Spinal cord (tissue), 10 donors: ENCODE data around the gene UBL4B. TPM values are rescaled to one million over a fixed set of nuclear protein-coding genes. Genes with fewer than 3 reads are reported as not detected.

Experiments used
- DNase-seq, 6 donors: peaks; one replicate each; pipeline versions ENCODE4 v3.0.0 to v3.0.0-alpha.2; 2013 to 2015; ENCODE audit warnings: low spot score in 6 of 6, low read depth in 4 of 6
- H3K27ac ChIP-seq: one replicate; pipeline ENCODE4 v1.5.1; 2013; ENCODE audit warnings: low read depth, low read length, control low read depth
- H3K27me3 ChIP-seq: one replicate; pipeline ENCODE4 v1.6.1; 2013; ENCODE audit warnings: low read length; ENCODE audit not compliant: control insufficient read depth, insufficient read depth
- H3K36me3 ChIP-seq: one replicate; pipeline ENCODE4 v1.6.1; 2013; ENCODE audit warnings: low read length; ENCODE audit not compliant: control insufficient read depth, insufficient read depth
- H3K4me1 ChIP-seq: one replicate; pipeline ENCODE4 v1.6.1; 2013; ENCODE audit warnings: low read length; ENCODE audit not compliant: control insufficient read depth, insufficient read depth
- H3K4me3 ChIP-seq: one replicate; pipeline ENCODE4 v1.5.1; 2013; ENCODE audit warnings: low read depth, low read length, control low read depth
- H3K9me3 ChIP-seq: one replicate; pipeline ENCODE4 v1.6.1; 2013; ENCODE audit warnings: low read length; ENCODE audit not compliant: control insufficient read depth, insufficient read depth
- WGBS: methylation state at CpG from one replicate; pipeline ENCODE4 v1.1.5; 2013; ENCODE audit warnings: missing lambda C conversion rate; ENCODE audit not compliant: insufficient coverage; 5-methylcytosine and 5-hydroxymethylcytosine counted together
- polyA plus RNA-seq, 2 donors: library from polyadenylated mRNA; unstranded; fragments of 120-200 nt; gene quantifications; one replicate each; pipeline ENCODE4 v1.2.1, GENCODE V29; 2013; ENCODE audit not compliant: insufficient read length in 2 of 2
- total RNA-seq, 2 donors: library from RNA; depleted of rRNA in 1 of 2; stranded (reverse); fragments of 120-200 nt in 1 of 2; fragments of >200 nt in 1 of 2; gene quantifications; one replicate each; pipeline versions ENCODE4 v1.2.3 to v1.2.4, GENCODE V29; 2013 to 2014
- donor health status: healthy.

The UBL4B gene
- total and polyA plus RNA-seq, 4 donors, result 0.50 TPM; not detected in 3

DNA sequence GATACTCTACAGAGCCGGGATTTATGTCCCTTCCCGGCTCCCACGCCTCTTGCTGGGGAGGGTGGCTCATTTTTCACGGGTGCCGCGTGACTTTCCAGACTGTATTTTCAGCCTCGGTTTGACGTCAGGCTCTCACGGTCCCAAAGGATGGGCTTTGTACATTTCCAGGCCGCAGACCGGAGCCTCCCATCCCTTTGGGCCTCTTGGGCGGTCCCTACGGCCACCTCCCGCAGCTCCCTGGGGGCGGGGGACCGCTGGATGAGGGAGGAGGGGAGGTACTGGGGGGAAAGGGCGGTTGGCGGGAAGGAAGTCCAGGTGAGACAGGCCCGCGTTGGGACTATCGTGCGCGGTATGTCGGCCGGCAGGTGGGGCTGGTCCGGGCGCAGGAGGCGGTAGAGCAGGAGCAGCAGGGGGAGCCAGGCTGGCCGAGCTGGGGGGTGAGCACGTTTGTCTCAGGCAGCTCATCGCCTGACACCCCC lies 17.9 kb downstream of the UBL4B start:
- DNase-seq, result peak in 1 of 6 donors; percentile 65
- peaks cover 19% of the 10 kb centered on the region for H3K4me1 ChIP-seq
- 7% methylated on average over 29 of the region's 31 CpGs for WGBS
- H3K9me3 ChIP-seq, result no peaks in the 10 kb centered on the region
- peaks cover 20% of the 10 kb centered on the region for H3K27me3 ChIP-seq
- H3K36me3 ChIP-seq, result no peaks in the 10 kb centered on the region
- H3K4me3 ChIP-seq, result no peak overlapping the region
- no peak overlapping the region for H3K27ac ChIP-seq

DNA sequence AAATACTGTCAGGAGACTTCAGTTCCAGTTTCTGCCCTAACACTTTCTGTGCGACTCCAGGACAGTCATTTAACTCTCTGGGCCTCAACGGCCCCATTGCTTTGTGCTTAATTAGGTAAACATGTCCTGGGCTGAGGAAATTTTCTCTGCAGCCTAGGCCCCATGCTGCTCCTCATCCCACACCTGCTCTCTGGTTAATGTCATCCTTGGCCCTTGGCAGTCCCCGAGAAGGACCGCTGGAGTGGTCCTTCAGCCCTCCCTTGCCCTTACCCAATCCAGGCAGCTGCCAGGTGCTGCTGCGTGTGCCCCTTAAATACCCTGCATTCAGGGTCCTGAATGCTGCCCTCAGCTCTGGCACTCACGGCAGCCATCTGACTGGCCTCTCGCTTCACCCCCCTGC lies 18.7 kb downstream of the UBL4B start:
- Histone ChIP-seq H3K27me3 (peaks cover 20% of the 10 kb centered on the region), H3K9me3 (no peaks in the 10 kb centered on the region), H3K4me3 (no peak overlapping the region), H3K4me1 (peaks cover 24% of the 10 kb centered on the region), H3K36me3 (no peaks in the 10 kb centered on the region), H3K27ac (no peak overlapping the region)
- DNase-seq, result peak in 1 of 6 donors; percentile 15
- 29% methylated on average over 4 of the region's 7 CpGs for WGBS

- Histone ChIP-seq H3K9me3 (no peaks in the 10 kb centered on the region), H3K27me3 (peaks cover 20% of the 10 kb centered on the region), H3K4me3 (no peak overlapping the region), H3K36me3 (no peaks in the 10 kb centered on the region), H3K4me1 (peaks cover 36% of the 10 kb centered on the region), H3K27ac (no peak overlapping the region)
- DNase-seq, result no peak
Measured at GRCh38 chr1:110132682-110133081, 20.4 kb downstream of the UBL4B start.

- WGBS, result 59% methylated on average over 4 of the region's 4 CpGs
Measured at GRCh38 chr1:110133436-110133835, 21.2 kb downstream of the UBL4B start.

DNA sequence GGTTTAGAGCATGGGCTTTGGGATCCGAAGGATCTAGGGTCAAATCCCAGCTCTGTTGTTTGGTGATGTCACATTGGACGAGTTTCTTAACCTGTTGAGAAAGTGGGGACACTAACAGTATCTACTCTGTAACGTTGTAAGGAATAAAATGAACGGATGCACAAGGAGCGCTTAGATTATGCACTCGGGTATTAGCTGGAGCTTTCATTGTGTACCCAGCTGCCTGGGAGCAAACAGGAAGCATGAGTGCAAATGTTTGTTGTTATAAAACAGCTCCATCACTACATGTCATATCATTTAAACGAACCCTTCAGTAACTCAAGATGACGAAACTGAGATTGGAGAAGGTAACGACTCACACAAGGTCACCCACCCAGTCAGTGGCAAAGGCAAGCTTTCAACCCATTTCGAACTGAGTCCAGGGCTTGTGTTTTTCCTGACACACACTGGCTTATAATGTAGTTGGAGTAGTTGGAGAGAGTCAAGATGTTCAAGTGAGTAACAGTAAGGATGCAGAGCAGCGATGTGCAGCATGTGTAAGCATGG lies 21.9 kb downstream of the UBL4B start:
- Histone ChIP-seq H3K27ac (no peak overlapping the region), H3K4me3 (no peak overlapping the region), H3K4me1 (peaks cover 38% of the 10 kb centered on the region), H3K9me3 (no peaks in the 10 kb centered on the region), H3K36me3 (no peaks in the 10 kb centered on the region), H3K27me3 (peaks cover 20% of the 10 kb centered on the region)
- 75% methylated on average over 8 of the region's 11 CpGs for WGBS
- DNase-seq, result peak in 1 of 6 donors; percentile 21

More at GRCh38 chr1:110133436-110133835, 21.2 kb downstream of the UBL4B start:
- DNase-seq, result no peak
- peaks cover 20% of the 10 kb centered on the region for H3K27me3 ChIP-seq
- peaks cover 38% of the 10 kb centered on the region for H3K4me1 ChIP-seq
- H3K36me3 ChIP-seq, result no peaks in the 10 kb centered on the region
- H3K4me3 ChIP-seq, result no peak overlapping the region
- no peak overlapping the region for H3K27ac ChIP-seq
- H3K9me3 ChIP-seq, result no peaks in the 10 kb centered on the region

DNA sequence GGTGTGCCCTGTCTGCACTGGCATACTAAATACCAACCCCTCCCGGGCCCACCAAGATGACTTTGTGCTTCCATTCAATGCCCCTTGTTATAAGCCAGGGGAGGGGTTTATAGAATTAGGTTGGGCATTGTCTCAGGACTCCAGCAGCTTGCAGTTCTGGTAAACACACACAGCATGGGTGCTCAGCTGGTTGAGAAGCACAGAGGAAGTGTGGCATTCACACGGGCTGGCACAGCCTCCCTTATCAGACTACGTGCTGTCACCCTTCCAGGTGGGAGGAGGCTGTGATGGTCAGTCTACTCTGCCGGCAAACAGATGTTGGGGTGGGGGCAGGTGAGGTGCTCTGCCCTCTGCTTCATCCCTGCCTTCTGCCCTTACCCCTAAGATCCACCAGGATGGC lies 23.0 kb downstream of the UBL4B start:
- Histone ChIP-seq H3K27me3 (peaks cover 10% of the 10 kb centered on the region), H3K4me1 (peaks cover 30% of the 10 kb centered on the region), H3K4me3 (no peak overlapping the region), H3K9me3 (no peaks in the 10 kb centered on the region), H3K27ac (no peak overlapping the region), H3K36me3 (no peaks in the 10 kb centered on the region)
- WGBS, result no CpG with 5 or more reads among the region's 4 CpGs
- DNase-seq, result peak in 1 of 6 donors; percentile 12

- no peak overlapping the region for H3K27ac ChIP-seq
- no peaks in the 10 kb centered on the region for H3K36me3 ChIP-seq
- H3K4me3 ChIP-seq, result no peak overlapping the region
- no peaks in the 10 kb centered on the region for H3K9me3 ChIP-seq
- H3K4me1 ChIP-seq, result peaks cover 26% of the 10 kb centered on the region
- WGBS, result 84% methylated on average over 10 of the region's 10 CpGs
- DNase-seq, result peak in 1 of 6 donors; percentile 18
- H3K27me3 ChIP-seq, result peaks cover 6% of the 10 kb centered on the region
Measured at GRCh38 chr1:110135666-110136065, 23.4 kb downstream of the UBL4B start.

DNA sequence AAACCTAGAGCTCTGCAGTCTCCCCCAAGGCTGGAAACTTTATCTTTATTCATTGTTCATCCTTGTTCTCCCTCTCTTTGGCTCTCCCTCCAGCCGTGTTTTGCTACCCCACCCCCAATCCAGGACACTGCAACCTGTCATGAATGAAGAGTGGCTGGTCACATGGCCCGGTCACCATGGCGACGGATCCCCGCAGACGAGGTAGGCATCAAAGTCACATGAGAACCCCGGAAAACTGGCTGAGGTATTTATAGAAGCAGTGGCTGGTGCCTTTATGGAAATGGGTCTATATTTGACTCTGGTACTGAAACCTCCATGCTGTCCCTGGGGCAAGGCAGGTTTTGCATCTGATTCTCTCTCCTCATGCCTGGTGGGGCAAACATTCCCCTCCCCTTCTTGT lies 24.7 kb downstream of the UBL4B start:
- H3K27ac ChIP-seq, result no peak overlapping the region
- WGBS, result 2% methylated on average over 7 of the region's 7 CpGs
- H3K9me3 ChIP-seq, result no peaks in the 10 kb centered on the region
- no peaks in the 10 kb centered on the region for H3K36me3 ChIP-seq
- peaks cover 20% of the 10 kb centered on the region for H3K4me1 ChIP-seq
- peak in 5 of 6 donors; percentile 38 to 98 (median 80) for DNase-seq
- H3K27me3 ChIP-seq, result no peaks in the 10 kb centered on the region
- H3K4me3 ChIP-seq, result no peak overlapping the region

DNA sequence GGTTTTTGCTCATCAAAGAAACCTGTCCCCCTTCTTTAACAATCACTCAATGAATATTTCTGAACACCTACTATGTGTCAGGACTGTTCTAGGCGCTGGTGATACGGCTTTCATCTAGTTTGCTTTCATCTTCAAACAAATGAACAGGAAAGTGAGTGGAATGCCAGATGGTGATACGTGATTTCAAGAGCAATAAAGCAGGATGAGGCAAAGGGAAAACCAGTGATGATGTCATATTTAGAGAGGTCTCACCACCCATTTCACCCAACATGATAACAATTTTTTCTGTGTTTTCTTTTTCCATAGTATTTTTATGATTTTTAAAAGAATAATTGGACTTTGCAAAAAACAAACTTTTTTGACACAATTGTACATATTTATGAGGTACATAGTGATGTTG lies 26.7 kb downstream of the UBL4B start:
- DNase-seq, result peak in 1 of 6 donors; percentile 19
- H3K36me3 ChIP-seq, result no peaks in the 10 kb centered on the region
- H3K9me3 ChIP-seq, result no peaks in the 10 kb centered on the region
- no peak overlapping the region for H3K4me3 ChIP-seq
- no CpG with 5 or more reads among the region's 3 CpGs for WGBS
- H3K4me1 ChIP-seq, result peaks cover 20% of the 10 kb centered on the region
- no peak overlapping the region for H3K27ac ChIP-seq
- H3K27me3 ChIP-seq, result no peaks in the 10 kb centered on the region

- no peak for DNase-seq
- peaks cover 21% of the 10 kb centered on the region for H3K27me3 ChIP-seq
- no peaks in the 10 kb centered on the region for H3K9me3 ChIP-seq
- H3K36me3 ChIP-seq, result no peaks in the 10 kb centered on the region
- WGBS, result 60% methylated on average over 1 of the region's 3 CpGs
- H3K4me1 ChIP-seq, result no peaks in the 10 kb centered on the region
- no peak overlapping the region for H3K27ac ChIP-seq
- no peak overlapping the region for H3K4me3 ChIP-seq
Measured at GRCh38 chr1:110144366-110144765, 32.1 kb downstream of the UBL4B start.
